Astrocyte (in vitro differentiated cells and primary cell): ENCODE measurements around the gene OR2J3. TPM values are rescaled to one million over a fixed set of nuclear protein-coding genes. Genes with fewer than 3 reads are reported as not detected.
"Not testable (repeated sequence)": the region's sequence is repeated elsewhere in the genome, so short reads cannot be mapped to it uniquely, and the experiment has no call there.

Experiments
- DNase-seq: peaks from one replicate; pipeline ENCODE4 v3.0.0-alpha.2; 2010; ENCODE audit warnings: low read depth
- FAIRE-seq: peaks from 2 replicates; lab custom pipeline; 2011; peaks lifted over from hg19 to GRCh38; lab: Jason Lieb, UNC
- H2AFZ ChIP-seq: 2 replicates; pipeline ENCODE4 v1.6.0; 2012; ENCODE audit warnings: low read depth, low read length, inconsistent platforms
- H3K27ac ChIP-seq: 2 replicates; pipeline ENCODE4 v1.5.1; 2011; ENCODE audit warnings: low read depth, low read length, inconsistent platforms
- H3K27me3 ChIP-seq: 2 replicates; pipeline ENCODE4 v1.6.0; 2011; ENCODE audit warnings: low read length, inconsistent platforms; ENCODE audit not compliant: insufficient read depth
- H3K36me3 ChIP-seq: 2 replicates; pipeline ENCODE4 v1.5.1; 2011; ENCODE audit warnings: low read length, inconsistent platforms; ENCODE audit not compliant: insufficient read depth
- H3K4me1 ChIP-seq: 2 replicates; pipeline ENCODE4 v1.5.1; 2011; ENCODE audit warnings: low read length, inconsistent platforms; ENCODE audit not compliant: insufficient read depth
- H3K4me2 ChIP-seq: 2 replicates; pipeline ENCODE4 v1.6.0; 2012; ENCODE audit warnings: low read length, inconsistent platforms
- H3K4me3 ChIP-seq: 2 replicates; pipeline ENCODE4 v1.5.1; 2011; ENCODE audit warnings: low read depth, mild to moderate bottlenecking, low read length, inconsistent platforms; ENCODE audit not compliant: insufficient read depth
- H3K79me2 ChIP-seq: 2 replicates; pipeline ENCODE4 v1.6.0; 2012; ENCODE audit warnings: mild to moderate bottlenecking, low read length, inconsistent platforms; ENCODE audit not compliant: insufficient read depth
- H3K9ac ChIP-seq: 2 replicates; pipeline ENCODE4 v1.6.0; 2012; ENCODE audit warnings: mild to moderate bottlenecking, low read length, inconsistent platforms
- H3K9me3 ChIP-seq: 2 replicates; pipeline ENCODE4 v1.5.1; 2012; ENCODE audit warnings: low read depth, mild to moderate bottlenecking, low read length, inconsistent platforms; ENCODE audit not compliant: insufficient read depth
- H4K20me1 ChIP-seq: 2 replicates; pipeline ENCODE4 v1.6.0; 2012; ENCODE audit warnings: low read length, inconsistent platforms; ENCODE audit not compliant: insufficient read depth
- H3K27ac Mint-ChIP-seq: one replicate; pipeline ENCODE4 v1.8.0; 2021; ENCODE audit warnings: mild to moderate bottlenecking, mixed read lengths; ENCODE audit not compliant: unreplicated experiment
- H3K27me3 Mint-ChIP-seq: one replicate; pipeline ENCODE4 v1.8.0; 2021; ENCODE audit warnings: low read depth, mixed read lengths; ENCODE audit not compliant: unreplicated experiment
- H3K36me3 Mint-ChIP-seq: one replicate; pipeline ENCODE4 v1.8.0; 2021; ENCODE audit warnings: low read depth, mixed read lengths; ENCODE audit not compliant: unreplicated experiment
- H3K4me1 Mint-ChIP-seq: one replicate; pipeline ENCODE4 v1.8.0; 2021; ENCODE audit warnings: low read depth, mixed read lengths; ENCODE audit not compliant: unreplicated experiment
- H3K4me3 Mint-ChIP-seq: one replicate; pipeline ENCODE4 v1.8.0; 2021; ENCODE audit warnings: mild to moderate bottlenecking, moderate library complexity, mixed read lengths; ENCODE audit not compliant: unreplicated experiment
- H3K9me3 Mint-ChIP-seq: one replicate; pipeline ENCODE4 v1.8.0; 2021; ENCODE audit warnings: mild to moderate bottlenecking, mixed read lengths; ENCODE audit not compliant: unreplicated experiment
- CTCF ChIP-seq: IDR thresholded peaks from 2 replicates; pipeline ENCODE4 v1.5.1; 2011; ENCODE audit warnings: low read depth, mild to moderate bottlenecking, inconsistent platforms, low read length, moderate library complexity; ENCODE audit not compliant: insufficient read depth
- EZH2 ChIP-seq: IDR thresholded peaks from 2 replicates; pipeline ENCODE4 v1.6.1; 2012; ENCODE audit warnings: mild to moderate bottlenecking, low read length, inconsistent platforms; ENCODE audit not compliant: insufficient read depth
- total RNA-seq: library from RNA; stranded (reverse); gene quantifications from 2 replicates; pipeline ENCODE4 v1.2.1, GENCODE V29; 2021

Gene OR2J3
- total RNA-seq, 1 donor from 2014 or later: not detected

GRCh38 chr6:29112135-29112534 is 4.3 kb downstream of the OR2J3 start:
- no peaks in the 10 kb centered on the region for H3K9me3 Mint-ChIP-seq
- H3K4me2 ChIP-seq: no peak overlapping the region
- no peaks in the 10 kb centered on the region for H3K79me2 ChIP-seq
- H3K27ac ChIP-seq: no peak overlapping the region
- H4K20me1 ChIP-seq: no peaks in the 10 kb centered on the region
- H3K4me3 ChIP-seq: no peak overlapping the region
- no peak overlapping the region for H3K27ac Mint-ChIP-seq
- no peak overlapping the region for H2AFZ ChIP-seq
- H3K9ac ChIP-seq: no peak overlapping the region
- H3K4me3 Mint-ChIP-seq: no peak overlapping the region
- peaks cover 8% of the 10 kb centered on the region for H3K27me3 Mint-ChIP-seq
- FAIRE-seq (no peak), DNase-seq (no peak)
- no peaks in the 10 kb centered on the region for H3K9me3 ChIP-seq
- TF ChIP-seq CTCF (no peak), EZH2 (no peak)
- H3K36me3 Mint-ChIP-seq: no peaks in the 10 kb centered on the region
- H3K4me1 Mint-ChIP-seq: no peaks in the 10 kb centered on the region
- no peaks in the 10 kb centered on the region for H3K4me1 ChIP-seq
- no peaks in the 10 kb centered on the region for H3K36me3 ChIP-seq
- H3K27me3 ChIP-seq: no peaks in the 10 kb centered on the region

GRCh38 chr6:29114964-29115363 is 7.1 kb downstream of the OR2J3 start:
- not testable (repeated sequence) for H3K36me3 ChIP-seq, H3K4me2 ChIP-seq, H3K27me3 ChIP-seq, DNase-seq, H3K27ac Mint-ChIP-seq, FAIRE-seq, H3K27me3 Mint-ChIP-seq, H3K9me3 ChIP-seq, H3K4me3 Mint-ChIP-seq, H3K9ac ChIP-seq, H3K79me2 ChIP-seq, H2AFZ ChIP-seq, H3K9me3 Mint-ChIP-seq, H3K36me3 Mint-ChIP-seq, H4K20me1 ChIP-seq, H3K27ac ChIP-seq, H3K4me3 ChIP-seq, H3K4me1 Mint-ChIP-seq, H3K4me1 ChIP-seq

GRCh38 chr6:29129326-29130012 is 21.6 kb downstream of the OR2J3 start:
- FAIRE-seq: no peak
- Mint-ChIP-seq H3K4me1 (no peaks in the 10 kb centered on the region), H3K27me3 (peaks cover 12% of the 10 kb centered on the region)

More at GRCh38 chr6:29129326-29130012, 21.6 kb downstream of the OR2J3 start:
- Histone ChIP-seq H3K9ac (no peak overlapping the region), H3K79me2 (no peaks in the 10 kb centered on the region), H3K9me3 (no peaks in the 10 kb centered on the region), H3K27me3 (no peaks in the 10 kb centered on the region), H3K4me3 (no peak overlapping the region), H2AFZ (no peak overlapping the region), H4K20me1 (no peaks in the 10 kb centered on the region), H3K4me2 (no peak overlapping the region), H3K36me3 (no peaks in the 10 kb centered on the region), H3K4me1 (no peaks in the 10 kb centered on the region), H3K27ac (no peak overlapping the region)
- H3K27ac Mint-ChIP-seq: no peak overlapping the region
- TF ChIP-seq EZH2 (no peak), CTCF (no peak)
- H3K36me3 Mint-ChIP-seq: peaks cover 3% of the 10 kb centered on the region
- H3K9me3 Mint-ChIP-seq: no peaks in the 10 kb centered on the region
- no peak for DNase-seq
- H3K4me3 Mint-ChIP-seq: no peak overlapping the region
